Tibial nerve (tissue), 3 donors: ENCODE results near the gene IL17B.

Experiments used
- CTCF ChIP-seq, 5 experiments: fragments of 200-600 bp in 3 of 5; fragments of 450-650 bp in 2 of 5; sonication (generic) in 3 of 5; IDR thresholded peaks; one replicate each; pipeline ENCODE4 v1.5.1; 2016 to 2019; ENCODE audit warnings: antibody characterized with exemption in 5 of 5, mild to moderate bottlenecking in 3 of 5, moderate library complexity in 2 of 5
- POLR2A ChIP-seq, 2 donors: fragments of 450-650 bp; IDR thresholded peaks; one replicate each; pipeline ENCODE4 v1.6.1; 2017; ENCODE audit warnings: antibody characterized with exemption in 2 of 2, mild to moderate bottlenecking in 2 of 2, moderate library complexity in 2 of 2

DNA sequence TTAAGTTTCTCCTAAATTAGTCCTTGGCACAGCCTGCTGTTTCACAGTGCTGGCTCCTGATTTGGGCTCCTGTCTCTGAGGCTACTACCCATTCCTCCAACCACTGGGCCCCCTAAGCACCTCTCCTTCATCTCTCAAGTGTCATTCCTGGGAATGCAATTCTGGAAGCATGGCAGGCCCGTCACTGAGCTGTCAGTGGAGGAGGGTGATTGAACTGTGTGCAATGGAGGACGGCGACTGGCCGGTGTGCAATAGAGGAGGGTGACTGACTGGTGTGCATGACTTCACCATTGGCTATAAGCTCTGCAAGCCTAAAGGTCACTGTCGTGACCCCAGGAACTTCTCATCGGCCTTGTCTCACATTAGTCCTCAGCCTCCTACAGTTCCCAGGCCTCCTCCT is 12.4 kb upstream of the IL17B start:
- TF ChIP-seq CTCF (IDR thresholded peaks at IDR 0.05) (no peak), POLR2A (IDR thresholded peaks at IDR 0.05) (no peak)
